K562 (cell line): ENCODE results near the gene LETM1. TPM values are rescaled to one million over a fixed set of nuclear protein-coding genes. Genes with fewer than 3 reads are reported as not detected.

Source experiments
- CBX5 ChIP-seq: IDR thresholded peaks from 2 replicates; pipeline ENCODE4 v1.6.1; 2014; ENCODE audit warnings: low read depth, borderline replicate concordance
- GABPB1 ChIP-seq: sonication (generic); formaldehyde crosslinking; IDR thresholded peaks from 2 replicates; pipeline ENCODE4 v1.8.0; 2022; ENCODE audit warnings: mild to moderate bottlenecking, missing genetic modification reagents
- RBM25 ChIP-seq: fragments of 200-400 bp; formaldehyde crosslinking; IDR thresholded peaks from 2 replicates; pipeline ENCODE4 v1.6.1; 2018; ENCODE audit warnings: low read length, low read depth, moderate library complexity; ENCODE audit not compliant: severe bottlenecking
- SAFB ChIP-seq: fragments of 200-400 bp; formaldehyde crosslinking; IDR thresholded peaks from 2 replicates; pipeline ENCODE4 v1.6.1; 2017; ENCODE audit warnings: low read depth, low read length, borderline replicate concordance
- TAF15 ChIP-seq: fragments of 200-400 bp; formaldehyde crosslinking; IDR thresholded peaks from 2 replicates; pipeline ENCODE4 v1.6.1; 2017; ENCODE audit warnings: mild to moderate bottlenecking, low read depth, low read length, moderate library complexity
- ZNF584 ChIP-seq: fragments of 200-800 bp; sonication (Bioruptor generic); IDR thresholded peaks from 2 replicates; pipeline ENCODE4 v1.6.1; 2016; ENCODE audit warnings: low read depth, mild to moderate bottlenecking, missing genetic modification characterization, missing compliant biosample characterization
- ZSCAN29 ChIP-seq: fragments of 450-650 bp; IDR thresholded peaks from 2 replicates; pipeline ENCODE4 v1.6.1; 2017
- polyA plus RNA-seq, 8 experiments: library from polyadenylated mRNA; depleted of rRNA in 4 of 8; stranded (reverse) in 5 of 8; unstranded in 3 of 8; fragments of >200 nt; fragmentation: Nextera tagmentation in 2 of 8; fragmentation: Illumina TruSeq in 1 of 8; extraction: Ambion mirVana in 2 of 8; extraction: Trizol in 1 of 8; gene quantifications; 2 replicates each; pipeline versions ENCODE4 v1.2.1 to v1.2.3, GENCODE V29; 2011 to 2014; ENCODE audit warnings: inconsistent platforms in 1 of 8, missing spikeins in 1 of 8
- total RNA-seq, 7 experiments: library from RNA; depleted of rRNA in 6 of 7; stranded (reverse); fragments of >200 nt in 6 of 7; fragmentation: Illumina TruSeq in 2 of 7; extraction: Trizol in 2 of 7; gene quantifications; 2 replicates each; pipeline versions ENCODE4 v1.2.1 to v1.2.3, GENCODE V29; 2011 to 2021; ENCODE audit warnings: low replicate concordance in 1 of 7
- TF ChIP-seq, protein P1 (sequence below): fragments of 250-450 bp; sonication (Bioruptor Pico); IDR thresholded peaks from 2 replicates; pipeline ENCODE4 v1.5.0; 2020; ENCODE audit warnings: mild to moderate bottlenecking
- TF ChIP-seq, protein P2 (sequence below): fragments of 250-450 bp; sonication (Bioruptor Pico); IDR thresholded peaks from 2 replicates; pipeline ENCODE4 v1.4.0; 2020; ENCODE audit warnings: mild to moderate bottlenecking, moderate library complexity
- TF ChIP-seq, protein P3 (sequence below): sonication (generic); formaldehyde crosslinking; IDR thresholded peaks from 2 replicates; pipeline ENCODE4 v1.8.0; 2022; ENCODE audit warnings: mild to moderate bottlenecking, missing genetic modification reagents
- TF ChIP-seq, protein P4 (sequence below), 2 experiments: fragments of 250-450 bp in 1 of 2; fragments of 450-650 bp in 1 of 2; sonication (Bioruptor Pico) in 1 of 2; IDR thresholded peaks; 2 replicates each; pipeline versions ENCODE4 v1.6.1 to v1.8.0; 2016 to 2021; ENCODE audit warnings: mild to moderate bottlenecking in 2 of 2, moderate library complexity in 2 of 2, missing compliant biosample characterization in 1 of 2, missing genetic modification characterization in 1 of 2
- TF ChIP-seq, protein P5 (sequence below), 2 experiments: fragments of 200-800 bp in 1 of 2; sonication (Bioruptor generic) in 1 of 2; sonication (generic) in 1 of 2; formaldehyde crosslinking in 1 of 2; IDR thresholded peaks in 1 of 2; conservative IDR thresholded peaks in 1 of 2; 2 replicates each; pipeline versions ENCODE4 v1.5.0 to v1.6.1; 2016 to 2020; ENCODE audit warnings: missing compliant biosample characterization in 1 of 2, missing genetic modification characterization in 1 of 2, missing genetic modification reagents in 1 of 2
- TF ChIP-seq, protein P6 (sequence below): sonication (generic); formaldehyde crosslinking; IDR thresholded peaks from 2 replicates; pipeline ENCODE4 v1.8.0; 2022; ENCODE audit warnings: mild to moderate bottlenecking, missing genetic modification reagents

LETM1 gene
- total and polyA plus RNA-seq, 9 of the 15 experiments (the other 6 are each of a cell fraction or from before 2014, with no cell fraction given) = 3.9 to 109 (median 35.0) TPM

DNA sequence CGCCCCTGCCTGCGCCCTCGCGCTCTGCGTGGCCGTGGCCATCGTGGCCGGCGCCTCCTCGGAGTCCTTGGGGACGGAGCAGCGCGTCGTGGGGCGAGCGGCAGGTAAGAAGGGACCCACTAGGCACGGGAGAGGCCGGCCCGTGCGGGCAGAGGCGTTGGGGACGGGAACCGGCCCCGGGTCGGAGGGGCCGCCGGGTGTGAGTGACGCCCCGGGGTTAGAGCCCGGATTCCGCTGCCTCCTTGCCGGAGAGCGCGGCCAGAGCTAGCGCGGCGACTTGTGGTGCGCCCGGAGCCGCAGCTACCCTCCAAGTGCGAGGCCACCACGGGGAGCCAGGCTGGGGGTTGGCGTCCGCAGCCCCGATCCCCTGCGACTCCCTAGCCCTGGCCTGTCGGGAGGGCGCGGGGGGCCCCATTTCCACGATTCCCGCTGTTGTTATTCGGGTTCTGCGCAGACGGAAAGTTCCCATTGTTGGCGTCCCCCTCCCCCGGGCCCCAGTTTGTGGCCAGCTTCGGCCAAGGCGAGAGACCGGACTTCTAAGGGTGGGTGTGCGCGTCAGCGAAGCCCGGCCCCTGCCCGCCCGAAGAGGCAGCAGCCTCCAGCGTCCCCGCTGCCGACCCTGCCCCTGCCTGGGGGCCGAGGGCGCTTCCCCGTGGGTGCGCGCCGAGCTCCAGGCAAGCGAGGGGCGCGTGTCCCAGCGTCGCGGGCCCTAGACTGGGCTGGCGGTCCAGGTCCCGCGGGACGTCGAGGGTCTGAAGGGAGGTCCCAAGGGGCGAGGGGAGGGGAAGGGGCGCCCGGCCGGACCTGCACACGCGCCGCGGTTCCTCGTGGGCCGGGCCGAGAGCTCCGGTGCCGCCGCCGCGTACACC is 61.8 kb downstream of the LETM1 start (continued):
- TF ChIP-seq, protein P1, sequence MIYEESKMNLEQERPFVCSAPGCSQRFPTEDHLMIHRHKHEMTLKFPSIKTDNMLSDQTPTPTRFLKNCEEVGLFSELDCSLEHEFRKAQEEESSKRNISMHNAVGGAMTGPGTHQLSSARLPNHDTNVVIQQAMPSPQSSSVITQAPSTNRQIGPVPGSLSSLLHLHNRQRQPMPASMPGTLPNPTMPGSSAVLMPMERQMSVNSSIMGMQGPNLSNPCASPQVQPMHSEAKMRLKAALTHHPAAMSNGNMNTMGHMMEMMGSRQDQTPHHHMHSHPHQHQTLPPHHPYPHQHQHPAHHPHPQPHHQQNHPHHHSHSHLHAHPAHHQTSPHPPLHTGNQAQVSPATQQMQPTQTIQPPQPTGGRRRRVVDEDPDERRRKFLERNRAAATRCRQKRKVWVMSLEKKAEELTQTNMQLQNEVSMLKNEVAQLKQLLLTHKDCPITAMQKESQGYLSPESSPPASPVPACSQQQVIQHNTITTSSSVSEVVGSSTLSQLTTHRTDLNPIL = no peak
- TF ChIP-seq RBM25 (no peak), ZNF584 (CRISPR knock-in tag) (no peak), TAF15 (no peak), SAFB (peak; percentile 79), ZSCAN29 (no peak), CBX5 (no peak), GABPB1 (CRISPR knock-in tag) (no peak)
- TF ChIP-seq, protein P2, sequence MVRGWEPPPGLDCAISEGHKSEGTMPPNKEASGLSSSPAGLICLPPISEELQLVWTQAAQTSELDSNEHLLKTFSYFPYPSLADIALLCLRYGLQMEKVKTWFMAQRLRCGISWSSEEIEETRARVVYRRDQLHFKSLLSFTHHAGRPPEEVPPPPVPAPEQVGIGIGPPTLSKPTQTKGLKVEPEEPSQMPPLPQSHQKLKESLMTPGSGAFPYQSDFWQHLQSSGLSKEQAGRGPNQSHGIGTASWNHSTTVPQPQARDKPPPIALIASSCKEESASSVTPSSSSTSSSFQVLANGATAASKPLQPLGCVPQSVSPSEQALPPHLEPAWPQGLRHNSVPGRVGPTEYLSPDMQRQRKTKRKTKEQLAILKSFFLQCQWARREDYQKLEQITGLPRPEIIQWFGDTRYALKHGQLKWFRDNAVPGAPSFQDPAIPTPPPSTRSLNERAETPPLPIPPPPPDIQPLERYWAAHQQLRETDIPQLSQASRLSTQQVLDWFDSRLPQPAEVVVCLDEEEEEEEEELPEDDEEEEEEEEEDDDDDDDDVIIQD (CRISPR knock-in tag) = no peak
- TF ChIP-seq, protein P3, sequence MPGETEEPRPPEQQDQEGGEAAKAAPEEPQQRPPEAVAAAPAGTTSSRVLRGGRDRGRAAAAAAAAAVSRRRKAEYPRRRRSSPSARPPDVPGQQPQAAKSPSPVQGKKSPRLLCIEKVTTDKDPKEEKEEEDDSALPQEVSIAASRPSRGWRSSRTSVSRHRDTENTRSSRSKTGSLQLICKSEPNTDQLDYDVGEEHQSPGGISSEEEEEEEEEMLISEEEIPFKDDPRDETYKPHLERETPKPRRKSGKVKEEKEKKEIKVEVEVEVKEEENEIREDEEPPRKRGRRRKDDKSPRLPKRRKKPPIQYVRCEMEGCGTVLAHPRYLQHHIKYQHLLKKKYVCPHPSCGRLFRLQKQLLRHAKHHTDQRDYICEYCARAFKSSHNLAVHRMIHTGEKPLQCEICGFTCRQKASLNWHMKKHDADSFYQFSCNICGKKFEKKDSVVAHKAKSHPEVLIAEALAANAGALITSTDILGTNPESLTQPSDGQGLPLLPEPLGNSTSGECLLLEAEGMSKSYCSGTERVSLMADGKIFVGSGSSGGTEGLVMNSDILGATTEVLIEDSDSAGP = no peak
- TF ChIP-seq, protein P4, sequence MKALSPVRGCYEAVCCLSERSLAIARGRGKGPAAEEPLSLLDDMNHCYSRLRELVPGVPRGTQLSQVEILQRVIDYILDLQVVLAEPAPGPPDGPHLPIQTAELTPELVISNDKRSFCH (CRISPR knock-in tag; IDR thresholded peaks at IDR 0.05) = no peak
- TF ChIP-seq, protein P4 (tag; IDR thresholded peaks at IDR 0.05) = no peak
- TF ChIP-seq, protein P5, sequence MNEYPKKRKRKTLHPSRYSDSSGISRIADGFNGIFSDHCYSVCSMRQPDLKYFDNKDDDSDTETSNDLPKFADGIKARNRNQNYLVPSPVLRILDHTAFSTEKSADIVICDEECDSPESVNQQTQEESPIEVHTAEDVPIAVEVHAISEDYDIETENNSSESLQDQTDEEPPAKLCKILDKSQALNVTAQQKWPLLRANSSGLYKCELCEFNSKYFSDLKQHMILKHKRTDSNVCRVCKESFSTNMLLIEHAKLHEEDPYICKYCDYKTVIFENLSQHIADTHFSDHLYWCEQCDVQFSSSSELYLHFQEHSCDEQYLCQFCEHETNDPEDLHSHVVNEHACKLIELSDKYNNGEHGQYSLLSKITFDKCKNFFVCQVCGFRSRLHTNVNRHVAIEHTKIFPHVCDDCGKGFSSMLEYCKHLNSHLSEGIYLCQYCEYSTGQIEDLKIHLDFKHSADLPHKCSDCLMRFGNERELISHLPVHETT (CRISPR knock-in tag; conservative IDR thresholded peaks at IDR 0.05 in 1 of 2, IDR thresholded peaks at IDR 0.05 in 1 of 2) = no peak
- TF ChIP-seq, protein P6, sequence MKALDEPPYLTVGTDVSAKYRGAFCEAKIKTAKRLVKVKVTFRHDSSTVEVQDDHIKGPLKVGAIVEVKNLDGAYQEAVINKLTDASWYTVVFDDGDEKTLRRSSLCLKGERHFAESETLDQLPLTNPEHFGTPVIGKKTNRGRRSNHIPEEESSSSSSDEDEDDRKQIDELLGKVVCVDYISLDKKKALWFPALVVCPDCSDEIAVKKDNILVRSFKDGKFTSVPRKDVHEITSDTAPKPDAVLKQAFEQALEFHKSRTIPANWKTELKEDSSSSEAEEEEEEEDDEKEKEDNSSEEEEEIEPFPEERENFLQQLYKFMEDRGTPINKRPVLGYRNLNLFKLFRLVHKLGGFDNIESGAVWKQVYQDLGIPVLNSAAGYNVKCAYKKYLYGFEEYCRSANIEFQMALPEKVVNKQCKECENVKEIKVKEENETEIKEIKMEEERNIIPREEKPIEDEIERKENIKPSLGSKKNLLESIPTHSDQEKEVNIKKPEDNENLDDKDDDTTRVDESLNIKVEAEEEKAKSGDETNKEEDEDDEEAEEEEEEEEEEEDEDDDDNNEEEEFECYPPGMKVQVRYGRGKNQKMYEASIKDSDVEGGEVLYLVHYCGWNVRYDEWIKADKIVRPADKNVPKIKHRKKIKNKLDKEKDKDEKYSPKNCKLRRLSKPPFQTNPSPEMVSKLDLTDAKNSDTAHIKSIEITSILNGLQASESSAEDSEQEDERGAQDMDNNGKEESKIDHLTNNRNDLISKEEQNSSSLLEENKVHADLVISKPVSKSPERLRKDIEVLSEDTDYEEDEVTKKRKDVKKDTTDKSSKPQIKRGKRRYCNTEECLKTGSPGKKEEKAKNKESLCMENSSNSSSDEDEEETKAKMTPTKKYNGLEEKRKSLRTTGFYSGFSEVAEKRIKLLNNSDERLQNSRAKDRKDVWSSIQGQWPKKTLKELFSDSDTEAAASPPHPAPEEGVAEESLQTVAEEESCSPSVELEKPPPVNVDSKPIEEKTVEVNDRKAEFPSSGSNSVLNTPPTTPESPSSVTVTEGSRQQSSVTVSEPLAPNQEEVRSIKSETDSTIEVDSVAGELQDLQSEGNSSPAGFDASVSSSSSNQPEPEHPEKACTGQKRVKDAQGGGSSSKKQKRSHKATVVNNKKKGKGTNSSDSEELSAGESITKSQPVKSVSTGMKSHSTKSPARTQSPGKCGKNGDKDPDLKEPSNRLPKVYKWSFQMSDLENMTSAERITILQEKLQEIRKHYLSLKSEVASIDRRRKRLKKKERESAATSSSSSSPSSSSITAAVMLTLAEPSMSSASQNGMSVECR (CRISPR knock-in tag) = peak; percentile 36
